CD4-positive, alpha-beta T cell (primary cell): ENCODE results near the gene AIMP1. TPM values are rescaled to one million over a fixed set of nuclear protein-coding genes. Genes with fewer than 3 reads are reported as not detected.
"Not testable (repeated sequence)": the region's sequence is repeated elsewhere in the genome, so short reads cannot be mapped to it uniquely, and the experiment has no call there.

ENCODE experiments used
- ATAC-seq: fragments of 200-7000 bp; cut with Tn5 transposase; one replicate; pipeline ENCODE4 v1.10.0; 2022; ENCODE audit warnings: mild to moderate bottlenecking; ENCODE audit not compliant: poor library complexity
- CTCF ChIA-PET: fragments of 350-600 bp; sonication (Branson Sonifier 250); formaldehyde crosslinking; loops from one replicate; lab custom pipeline; 2021; ENCODE audit warnings: antibody characterized with exemption, inconsistent platforms; lab: Charles Lee
- POLR2A ChIA-PET: fragments of 350-600 bp; sonication (Branson Sonifier 250); formaldehyde crosslinking; loops from one replicate; lab custom pipeline; 2021; ENCODE audit warnings: antibody characterized with exemption, inconsistent platforms; lab: Charles Lee
- DNase-seq, 14 experiments: peaks; one replicate each; pipeline ENCODE4 v3.0.0-alpha.2; 2013 to 2020; ENCODE audit warnings: mixed read lengths in 2 of 14
- H3K27ac ChIP-seq, 2 donors: one replicate each; pipeline versions ENCODE4 v1.5.1 to v1.7.0; 2013; ENCODE audit warnings: low read length in 2 of 2, low read depth in 1 of 2, mild to moderate bottlenecking in 1 of 2
- H3K27me3 ChIP-seq, 2 experiments: 1 replicate in 1 of 2; 2 replicates in 1 of 2; pipeline versions ENCODE4 v1.6.1 to v1.7.0; 2013; ENCODE audit warnings: low read length in 2 of 2, control low read depth in 1 of 2, mild to moderate bottlenecking in 1 of 2, moderate library complexity in 1 of 2; ENCODE audit not compliant: insufficient read depth in 2 of 2, control insufficient read depth in 1 of 2
- H3K36me3 ChIP-seq: one replicate; pipeline ENCODE4 v1.6.1; 2013; ENCODE audit warnings: low read length, control low read depth; ENCODE audit not compliant: insufficient read depth
- H3K4me1 ChIP-seq: one replicate; pipeline ENCODE4 v1.6.1; 2013; ENCODE audit warnings: low read length, control low read depth; ENCODE audit not compliant: insufficient read depth
- H3K4me3 ChIP-seq: one replicate; pipeline ENCODE4 v1.5.1; 2013; ENCODE audit warnings: mild to moderate bottlenecking, low read length, moderate library complexity
- H3K9me3 ChIP-seq, 2 experiments: 1 replicate in 1 of 2; 2 replicates in 1 of 2; pipeline versions ENCODE4 v1.6.1 to v1.7.0; 2013; ENCODE audit warnings: low read length in 2 of 2, mild to moderate bottlenecking in 2 of 2, control low read depth in 1 of 2, moderate library complexity in 1 of 2; ENCODE audit not compliant: control insufficient read depth in 1 of 2, insufficient read depth in 1 of 2
- H3K27ac Mint-ChIP-seq: one replicate; pipeline ENCODE4 v1.8.0; 2020; ENCODE audit warnings: mixed read lengths
- H3K27me3 Mint-ChIP-seq: one replicate; pipeline ENCODE4 v1.8.0; 2021; ENCODE audit warnings: mixed read lengths
- H3K36me3 Mint-ChIP-seq: one replicate; pipeline ENCODE4 v1.8.0; 2021; ENCODE audit warnings: low read depth, mixed read lengths
- H3K4me1 Mint-ChIP-seq: one replicate; pipeline ENCODE4 v1.8.0; 2021; ENCODE audit warnings: low read depth, mixed read lengths
- H3K4me3 Mint-ChIP-seq: one replicate; pipeline ENCODE4 v1.8.0; 2020; ENCODE audit warnings: mild to moderate bottlenecking, mixed read lengths
- H3K9me3 Mint-ChIP-seq: one replicate; pipeline ENCODE4 v1.8.0; 2020; ENCODE audit warnings: mixed read lengths
- CTCF ChIP-seq: fragments of 200-600 bp; IDR thresholded peaks from one replicate; pipeline ENCODE4 v1.8.0; 2022; ENCODE audit warnings: antibody characterized with exemption, mild to moderate bottlenecking
- intact Hi-C, 2 experiments: fragments of 100-400 bp; cut with DNase I in 1 of 2; cut with micrococcal nuclease in 1 of 2; formaldehyde crosslinking; loops; one replicate each; pipeline versions ENCODE4 v1.15.1 to v1.9.0; 2023 to 2025; cut with DNase I, micrococcal nuclease
- total RNA-seq, 174 experiments: library from RNA in 2 of 174; stranded (reverse) in 2 of 174; gene quantifications; one replicate each; pipeline ENCODE4 v1.2.3 and lab custom pipeline; 2021 to 2026

AIMP1 gene
- total RNA-seq, 2 experiments from 2014 or later, result 75.4 to 77.8 TPM

GRCh38 chr4:106320235-106320634, 3.9 kb downstream of the AIMP1 start:
- CTCF ChIA-PET, result interaction anchor here (0.6 kb wide), 1 partner anchor 8 kb away, joined by 4 read pairs; no protein-coding TSS in a partner anchor
- intact Hi-C loops, result no loop called here
- no peaks in the 10 kb centered on the region for H3K9me3 Mint-ChIP-seq

GRCh38 chr4:106321168-106321567, 4.8 kb downstream of the AIMP1 start:
- peak in 1 of 14 experiments; percentile 6 for DNase-seq
- ATAC-seq, intact Hi-C loops, H3K27ac Mint-ChIP-seq, H3K9me3 Mint-ChIP-seq, POLR2A ChIA-PET, CTCF ChIA-PET, H3K27ac ChIP-seq, H3K27me3 ChIP-seq, H3K4me3 ChIP-seq, H3K27me3 Mint-ChIP-seq, H3K9me3 ChIP-seq, H3K4me3 Mint-ChIP-seq: not testable (repeated sequence)
- Mint-ChIP-seq H3K4me1 (peaks cover 11% of the 10 kb centered on the region), H3K36me3 (peaks cover 57% of the 10 kb centered on the region)
- Histone ChIP-seq H3K4me1 (peaks cover 14% of the 10 kb centered on the region), H3K36me3 (peaks cover 11% of the 10 kb centered on the region)

More at GRCh38 chr4:106320235-106320634, 3.9 kb downstream of the AIMP1 start:
- Mint-ChIP-seq H3K27ac (no peak overlapping the region), H3K36me3 (peaks cover 53% of the 10 kb centered on the region), H3K4me3 (no peak overlapping the region), H3K27me3 (no peaks in the 10 kb centered on the region), H3K4me1 (peaks cover 11% of the 10 kb centered on the region)
- Histone ChIP-seq H3K27ac (no peak overlapping the region), H3K9me3 (peaks cover 0 to 9% of the 10 kb centered on the region in 2 experiments), H3K27me3 (no peaks in the 10 kb centered on the region), H3K4me3 (no peak overlapping the region), H3K4me1 (peaks cover 18% of the 10 kb centered on the region), H3K36me3 (peaks cover 3% of the 10 kb centered on the region)
- DNase-seq, result no peak
- TF ChIP-seq CTCF, result no peak
- POLR2A ChIA-PET, result no interaction called here
- ATAC-seq, result no peak

GRCh38 chr4:106321814-106322213, 5.5 kb downstream of the AIMP1 start:
- CTCF ChIA-PET, H3K27ac ChIP-seq, H3K4me3 ChIP-seq, ATAC-seq, H3K27me3 Mint-ChIP-seq, H3K27ac Mint-ChIP-seq, H3K27me3 ChIP-seq, H3K9me3 ChIP-seq, intact Hi-C loops, POLR2A ChIA-PET, DNase-seq, H3K9me3 Mint-ChIP-seq: not testable (repeated sequence)
- Histone ChIP-seq H3K4me1 (peaks cover 14% of the 10 kb centered on the region), H3K36me3 (peaks cover 18% of the 10 kb centered on the region)
- Mint-ChIP-seq H3K36me3 (peaks cover 63% of the 10 kb centered on the region), H3K4me3 (peak overlapping the region; percentile 25), H3K4me1 (peaks cover 11% of the 10 kb centered on the region)

- CTCF ChIA-PET, result no interaction called here
- no peaks in the 10 kb centered on the region for H3K9me3 Mint-ChIP-seq
- DNase-seq (no peak), ATAC-seq (no peak)
- H3K36me3 Mint-ChIP-seq, result peaks cover 76% of the 10 kb centered on the region
- peaks cover 31% of the 10 kb centered on the region for H3K36me3 ChIP-seq
- no peaks in the 10 kb centered on the region for H3K27me3 ChIP-seq
- H3K9me3 ChIP-seq, result peaks cover 0 to 9% of the 10 kb centered on the region in 2 experiments
- no peak overlapping the region for H3K27ac ChIP-seq
- H3K4me3 ChIP-seq, result no peak overlapping the region
- H3K4me3 Mint-ChIP-seq, result no peak overlapping the region
- no peaks in the 10 kb centered on the region for H3K27me3 Mint-ChIP-seq
- H3K27ac Mint-ChIP-seq, result no peak overlapping the region
- H3K4me1 Mint-ChIP-seq, result peaks cover 11% of the 10 kb centered on the region
- POLR2A ChIA-PET, result no interaction called here
- H3K4me1 ChIP-seq, result peaks cover 3% of the 10 kb centered on the region
- TF ChIP-seq CTCF, result no peak
- intact Hi-C loops, result no loop called here
Observed at GRCh38 chr4:106323119-106323518, 6.8 kb downstream of the AIMP1 start.
